ENCODE measurements around the gene SPACDR. TPM values are rescaled to one million over a fixed set of nuclear protein-coding genes. Genes with fewer than 3 reads are reported as not detected.

The SPACDR gene
- total RNA-seq, 5 donors from 2014 or later (not counting 1 experiment from before 2014, with no cell fraction given) = 1.3 to 4.0 (median 3.3) TPM

DNA sequence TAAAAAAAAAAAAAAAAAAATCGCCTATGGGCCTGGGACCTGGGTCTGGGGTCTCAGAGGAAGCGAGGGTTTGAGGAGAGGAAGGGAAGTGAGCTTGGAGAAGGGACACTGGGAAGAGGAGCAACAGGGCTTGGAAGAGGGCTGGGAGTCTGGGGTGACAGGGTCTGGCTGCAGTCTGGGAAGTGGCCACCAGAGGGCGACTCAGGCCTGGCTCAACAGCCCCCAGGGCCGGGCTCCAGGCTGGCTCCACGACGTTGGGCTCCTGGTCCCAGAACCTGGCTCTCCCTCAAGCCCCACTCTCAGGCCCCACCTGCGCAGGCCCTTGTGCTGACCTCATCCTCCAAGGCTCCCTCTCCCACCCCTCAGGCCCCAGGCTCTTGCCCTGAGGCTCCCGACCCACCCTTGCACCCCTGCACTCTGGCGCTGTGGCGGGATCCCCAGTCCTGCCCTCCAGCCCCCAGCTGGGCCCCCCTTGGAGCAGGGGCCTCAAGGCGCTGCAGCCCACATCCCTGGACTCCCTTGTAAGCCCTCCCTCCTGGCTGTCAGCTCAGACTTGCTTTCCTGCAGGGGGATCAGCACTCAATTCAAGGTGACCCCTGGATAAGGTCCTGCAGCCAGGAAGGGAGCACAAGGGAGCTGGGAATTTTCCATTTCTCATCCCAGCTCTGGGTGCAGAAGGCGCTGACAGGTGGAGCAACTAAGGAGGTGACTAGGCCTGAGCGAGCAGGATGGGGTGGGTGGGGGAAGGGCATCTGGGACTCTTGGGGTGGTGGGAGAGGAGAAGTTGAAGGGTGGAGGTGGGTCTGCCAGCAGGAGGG, 5.4 kb upstream of the SPACDR start:
- Mint-ChIP-seq H3K9me3 (no peaks in the 10 kb centered on the region), H3K4me1 (peaks cover 23 to 37% (median 36%) of the 10 kb centered on the region in 3 donors), H3K27me3 (no peaks in the 10 kb centered on the region), H3K4me3 (no peak overlapping the region), H3K36me3 (peaks cover 5% of the 10 kb centered on the region), H3K27ac (peak overlapping the region; percentile 70 to 73)
- Histone ChIP-seq H3K4me3 (ENCODE audit: control insufficient read depth in 1 of 2, extremely low read depth in 1 of 2, low read length in 1 of 2) (no peak overlapping the region), H3K4me1 (ENCODE audit: control insufficient read depth in 1 of 2, extremely low read depth in 1 of 2, insufficient read depth in 2 of 2, low read length in 2 of 2) (peaks cover 8 to 46% of the 10 kb centered on the region in 2 experiments), H3K27ac (ENCODE audit: low read length) (peak overlapping the region; percentile 18), H3K27me3 (replicated peaks in 1 of 2; ENCODE audit: control insufficient read depth in 2 of 2, extremely low read depth in 1 of 2, insufficient read depth in 2 of 2, low read length in 1 of 2) (no peaks in the 10 kb centered on the region), H3K36me3 (ENCODE audit: control insufficient read depth in 2 of 2, extremely low read depth in 1 of 2, insufficient read depth in 1 of 2, low read length in 1 of 2) (peaks cover 4 to 70% of the 10 kb centered on the region in 2 donors), H3K9me3 (no peaks in the 10 kb centered on the region)
- CTCF ChIA-PET = interaction anchor here (0.5 to 1.9 kb wide), 19 partner anchors 13 to 422 kb away, joined by 3 to 17 read pairs (median 6); partner anchors contain the start of genes NYAP1 (in 2 of the 2), AGFG2 (in 1 of the 2) and MEPCE (in 1 of the 2)
- peak; percentile 83 to 93 (median 89) for ATAC-seq (replicated peaks in 1 of 4)
- POLR2A ChIA-PET = interaction anchor here in 1 of 2 donors (0.6 kb wide), 3 partner anchors 10 to 61 kb away, joined by 3 to 5 read pairs (median 4); no protein-coding TSS in a partner anchor
- DNase-seq = peak; percentile 40 to 90 (median 76)
- 19% methylated on average over 7 of the region's 13 CpGs for WGBS (ENCODE audit: insufficient coverage)

DNA sequence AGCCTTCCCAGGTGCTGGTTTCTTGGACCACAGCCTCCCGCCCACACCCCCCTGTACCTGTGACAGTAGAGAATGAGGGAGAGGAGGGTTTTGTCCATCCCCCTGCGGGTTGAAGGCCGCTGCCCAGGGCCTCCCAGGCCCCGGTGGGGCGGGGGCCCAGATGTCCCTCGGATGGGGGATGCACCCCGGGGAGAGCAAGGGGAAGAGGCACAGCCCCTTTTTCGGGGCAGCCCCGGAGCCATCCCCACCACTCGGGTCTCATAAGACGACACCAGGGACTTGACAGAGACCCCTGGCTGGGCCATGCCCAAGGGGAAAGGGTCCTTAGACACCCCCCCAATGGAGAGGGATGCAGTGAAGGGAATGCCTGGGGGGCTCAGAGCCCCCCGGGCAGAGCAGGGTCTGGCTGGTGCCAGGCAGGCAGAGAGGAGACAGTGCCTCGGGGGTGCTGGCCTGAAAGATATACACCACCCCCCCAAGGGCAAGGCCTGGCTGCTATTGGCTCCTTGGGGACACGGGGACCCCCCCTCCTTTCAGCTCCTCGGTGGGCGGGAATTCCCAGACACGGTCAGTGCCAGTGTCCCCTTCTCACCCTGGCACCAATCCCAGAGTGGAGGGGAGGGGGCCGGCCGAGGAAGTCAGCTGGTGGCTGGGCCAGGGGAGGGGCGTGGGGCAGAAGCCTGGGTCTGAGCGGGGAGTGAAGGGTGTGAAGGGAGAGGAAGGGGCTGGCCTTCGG, 3.7 kb upstream of the SPACDR start:
- H3K36me3 Mint-ChIP-seq = peaks cover 5% of the 10 kb centered on the region
- no peak overlapping the region for H3K27ac Mint-ChIP-seq
- H3K4me3 Mint-ChIP-seq = no peak overlapping the region
- POLR2A ChIA-PET = no interaction called here
- WGBS (ENCODE audit: insufficient coverage) = 90% methylated on average over 7 of the region's 22 CpGs
- Histone ChIP-seq H3K9me3 (no peaks in the 10 kb centered on the region), H3K27ac (ENCODE audit: low read length) (no peak overlapping the region), H3K4me1 (ENCODE audit: control insufficient read depth in 1 of 2, extremely low read depth in 1 of 2, insufficient read depth in 2 of 2, low read length in 2 of 2) (peaks cover 2 to 30% of the 10 kb centered on the region in 2 experiments), H3K4me3 (ENCODE audit: control insufficient read depth in 1 of 2, extremely low read depth in 1 of 2, low read length in 1 of 2) (no peak overlapping the region), H3K27me3 (replicated peaks in 1 of 2; ENCODE audit: control insufficient read depth in 2 of 2, extremely low read depth in 1 of 2, insufficient read depth in 2 of 2, low read length in 1 of 2) (no peaks in the 10 kb centered on the region), H3K36me3 (ENCODE audit: control insufficient read depth in 2 of 2, extremely low read depth in 1 of 2, insufficient read depth in 1 of 2, low read length in 1 of 2) (peaks cover 0 to 60% of the 10 kb centered on the region in 2 donors)
- CTCF ChIA-PET = interaction anchor here (0.6 to 1.6 kb wide), 2 partner anchors 65 to 97 kb away, joined by 3 to 7 read pairs; no protein-coding TSS in a partner anchor
- peaks cover 6 to 21% (median 21%) of the 10 kb centered on the region in 3 donors for H3K4me1 Mint-ChIP-seq
- DNase-seq (no peak), ATAC-seq (replicated peaks in 1 of 4) (no peak)
- H3K27me3 Mint-ChIP-seq = no peaks in the 10 kb centered on the region
- no peaks in the 10 kb centered on the region for H3K9me3 Mint-ChIP-seq

DNA sequence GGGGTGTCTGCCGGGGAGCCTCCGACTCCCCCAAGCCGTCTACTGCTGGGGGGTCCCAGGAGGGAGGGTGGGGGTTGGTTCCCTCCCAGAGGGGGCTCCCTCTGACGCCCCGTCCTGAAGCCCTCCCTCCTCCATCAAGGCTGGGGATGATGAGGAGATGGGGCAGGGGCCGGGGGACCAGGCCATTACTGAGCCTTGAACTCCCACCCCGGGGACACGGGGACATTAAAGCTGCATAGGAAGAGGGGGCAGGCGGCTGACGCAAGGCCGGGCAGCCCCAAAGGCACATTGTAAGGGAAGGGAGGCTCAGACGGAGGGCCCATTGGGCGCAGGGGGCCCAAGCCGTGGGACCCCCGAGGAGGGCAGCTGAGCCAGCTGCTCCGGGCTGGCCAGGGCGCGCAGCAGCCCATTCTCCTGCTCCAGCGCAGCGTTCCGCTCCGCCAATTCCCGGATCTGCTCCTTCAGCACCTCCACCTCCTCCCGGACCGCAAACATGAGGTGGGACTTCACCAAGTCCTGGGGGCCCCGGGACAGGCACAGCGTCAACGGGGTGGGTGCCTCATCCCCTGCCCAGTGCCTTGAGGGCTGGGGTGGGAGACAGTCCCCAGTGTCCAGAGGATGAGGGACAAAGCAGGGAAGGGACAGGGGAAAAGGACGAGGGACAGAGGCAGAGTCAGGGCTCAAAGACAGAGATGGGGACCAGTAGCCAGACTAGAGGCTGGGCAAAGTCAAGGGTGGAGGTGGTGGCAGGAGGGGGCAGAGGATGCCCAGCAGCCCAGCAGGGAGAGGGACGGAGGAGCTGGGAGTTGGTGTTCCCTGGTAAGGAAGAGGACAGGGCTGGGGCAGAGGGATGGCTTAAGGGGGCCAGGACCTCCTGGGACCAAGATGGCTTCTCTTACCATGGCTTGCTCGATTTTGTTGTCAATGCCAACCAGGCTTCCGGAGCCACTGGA, 2.9 kb upstream of the SPACDR start:
- peaks cover 0 to 21% of the 10 kb centered on the region in 2 experiments for H3K4me1 ChIP-seq (ENCODE audit: control insufficient read depth in 1 of 2, extremely low read depth in 1 of 2, insufficient read depth in 2 of 2, low read length in 2 of 2)
- Mint-ChIP-seq H3K27me3 (no peaks in the 10 kb centered on the region), H3K4me1 (peaks cover 6 to 18% (median 18%) of the 10 kb centered on the region in 3 donors), H3K4me3 (no peak overlapping the region), H3K27ac (no peak overlapping the region), H3K36me3 (peaks cover 5% of the 10 kb centered on the region), H3K9me3 (no peaks in the 10 kb centered on the region)
- no peak overlapping the region for H3K27ac ChIP-seq (ENCODE audit: low read length)
- no peaks in the 10 kb centered on the region for H3K27me3 ChIP-seq (replicated peaks in 1 of 2; ENCODE audit: control insufficient read depth in 2 of 2, extremely low read depth in 1 of 2, insufficient read depth in 2 of 2, low read length in 1 of 2)
- POLR2A ChIA-PET = no interaction called here
- 96% methylated on average over 15 of the region's 32 CpGs for WGBS (ENCODE audit: insufficient coverage)
- no peak overlapping the region for H3K4me3 ChIP-seq (ENCODE audit: control insufficient read depth in 1 of 2, extremely low read depth in 1 of 2, low read length in 1 of 2)
- DNase-seq (no peak), ATAC-seq (replicated peaks in 1 of 4) (no peak)
- CTCF ChIA-PET = no interaction called here
- H3K36me3 ChIP-seq (ENCODE audit: control insufficient read depth in 2 of 2, extremely low read depth in 1 of 2, insufficient read depth in 1 of 2, low read length in 1 of 2) = peaks cover 0 to 53% of the 10 kb centered on the region in 2 donors
- H3K9me3 ChIP-seq = no peaks in the 10 kb centered on the region

DNA sequence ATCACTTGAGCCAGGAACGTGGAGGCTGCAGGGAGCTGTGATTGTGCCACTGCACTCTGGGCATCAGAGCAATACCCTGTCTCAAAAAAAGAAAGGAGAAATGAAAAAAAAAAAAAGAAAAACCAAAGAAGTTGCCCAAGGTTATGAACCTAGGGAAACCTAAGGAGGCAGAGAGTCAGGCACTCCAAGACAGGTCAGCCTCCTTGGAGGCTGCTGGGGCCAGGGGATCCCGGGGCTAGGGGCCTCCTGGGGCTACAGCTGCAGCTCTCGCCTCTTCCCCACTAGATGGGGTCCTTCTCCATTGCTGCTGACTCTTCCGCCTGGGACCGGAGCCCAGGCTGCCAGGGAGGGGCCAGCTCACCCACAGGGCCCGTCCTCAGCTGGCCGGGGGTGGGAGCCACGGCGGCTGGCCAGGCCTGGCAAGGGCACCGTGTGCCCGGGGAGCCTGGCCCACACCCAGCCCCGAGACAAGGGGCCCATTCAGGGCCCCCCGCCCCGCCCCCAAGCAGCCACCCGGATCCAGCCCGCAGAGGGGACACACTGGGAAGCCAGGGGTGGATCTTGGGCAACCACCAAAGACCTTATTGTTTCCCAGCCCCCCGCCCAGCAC, 1.7 kb upstream of the SPACDR start:
- peaks cover 0 to 21% of the 10 kb centered on the region in 2 experiments for H3K4me1 ChIP-seq (ENCODE audit: control insufficient read depth in 1 of 2, extremely low read depth in 1 of 2, insufficient read depth in 2 of 2, low read length in 2 of 2)
- ATAC-seq (replicated peaks in 1 of 4) = no peak
- peaks cover 6 to 16% (median 14%) of the 10 kb centered on the region in 3 donors for H3K4me1 Mint-ChIP-seq
- H3K36me3 ChIP-seq (ENCODE audit: control insufficient read depth in 2 of 2, extremely low read depth in 1 of 2, insufficient read depth in 1 of 2, low read length in 1 of 2) = peaks cover 8 to 47% of the 10 kb centered on the region in 2 donors
- no peak overlapping the region for H3K4me3 Mint-ChIP-seq
- no peaks in the 10 kb centered on the region for H3K9me3 Mint-ChIP-seq
- WGBS (ENCODE audit: insufficient coverage) = 65% methylated on average over 10 of the region's 17 CpGs
- peaks cover 4% of the 10 kb centered on the region for H3K36me3 Mint-ChIP-seq
- no peak for DNase-seq
- ChIA-PET CTCF (interaction anchor here in 1 of 2 donors (0.6 to 0.7 kb wide), 2 partner anchors 227 to 433 kb away, joined by 3 to 4 read pairs; no protein-coding TSS in a partner anchor), POLR2A (interaction anchor here in 1 of 2 donors (0.7 kb wide), 1 partner anchor 12 kb away, joined by 4 read pairs; no protein-coding TSS in a partner anchor)
- H3K4me3 ChIP-seq (ENCODE audit: control insufficient read depth in 1 of 2, extremely low read depth in 1 of 2, low read length in 1 of 2) = no peak overlapping the region
- no peaks in the 10 kb centered on the region for H3K27me3 Mint-ChIP-seq
- H3K9me3 ChIP-seq = no peaks in the 10 kb centered on the region
- no peaks in the 10 kb centered on the region for H3K27me3 ChIP-seq (replicated peaks in 1 of 2; ENCODE audit: control insufficient read depth in 2 of 2, extremely low read depth in 1 of 2, insufficient read depth in 2 of 2, low read length in 1 of 2)
- H3K27ac ChIP-seq (ENCODE audit: low read length) = no peak overlapping the region
- H3K27ac Mint-ChIP-seq = peak overlapping the region; percentile 39 to 58

DNA sequence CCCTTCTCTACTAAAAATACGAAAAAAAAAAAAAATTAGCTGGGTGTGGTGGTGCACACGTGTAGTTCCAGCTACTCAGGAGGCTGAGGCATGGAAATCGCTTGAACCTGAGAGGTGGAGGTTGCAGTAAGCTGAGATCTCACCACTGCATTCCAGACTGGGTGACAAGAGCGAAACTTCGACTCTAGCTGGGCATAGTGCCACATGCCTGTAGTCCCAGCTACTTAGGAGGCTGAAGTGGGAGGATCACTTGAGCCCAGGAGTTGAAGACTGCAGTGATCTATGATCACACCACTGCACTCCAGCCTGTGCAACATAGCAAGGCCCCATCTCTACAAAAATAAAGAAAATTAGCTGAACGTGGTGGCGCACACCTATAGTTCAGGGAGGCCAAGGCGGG, 1.2 kb upstream of the SPACDR start:
- Histone ChIP-seq H3K27me3 (replicated peaks in 1 of 2; ENCODE audit: control insufficient read depth in 2 of 2, extremely low read depth in 1 of 2, insufficient read depth in 2 of 2, low read length in 1 of 2) (no peaks in the 10 kb centered on the region), H3K36me3 (ENCODE audit: control insufficient read depth in 2 of 2, extremely low read depth in 1 of 2, insufficient read depth in 1 of 2, low read length in 1 of 2) (peaks cover 10 to 45% of the 10 kb centered on the region in 2 donors), H3K4me1 (ENCODE audit: control insufficient read depth in 1 of 2, extremely low read depth in 1 of 2, insufficient read depth in 2 of 2, low read length in 2 of 2) (peaks cover 0 to 21% of the 10 kb centered on the region in 2 experiments), H3K4me3 (ENCODE audit: control insufficient read depth in 1 of 2, extremely low read depth in 1 of 2, low read length in 1 of 2) (no peak overlapping the region), H3K9me3 (no peaks in the 10 kb centered on the region), H3K27ac (ENCODE audit: low read length) (no peak overlapping the region)
- Mint-ChIP-seq H3K4me3 (no peak overlapping the region), H3K27ac (peak overlapping the region; percentile 39 to 58), H3K27me3 (no peaks in the 10 kb centered on the region), H3K4me1 (peaks cover 6 to 12% (median 10%) of the 10 kb centered on the region in 3 donors), H3K36me3 (peaks cover 2% of the 10 kb centered on the region), H3K9me3 (no peaks in the 10 kb centered on the region)
- no CpG with 5 or more reads among the region's 8 CpGs for WGBS (ENCODE audit: insufficient coverage)
- POLR2A ChIA-PET = interaction anchor here in 1 of 2 donors (0.7 kb wide), 1 partner anchor 11 kb away, joined by 4 read pairs; no protein-coding TSS in a partner anchor
- no peak for DNase-seq
- CTCF ChIA-PET = interaction anchor here (0.6 to 0.7 kb wide), 3 partner anchors 10 to 434 kb away, joined by 3 to 5 read pairs (median 4); no protein-coding TSS in a partner anchor
- no peak for ATAC-seq (replicated peaks in 1 of 4)
